ENCODE data around the gene DOCK7.

GRCh38 chr1:62621907-62622306 lies 66.3 kb downstream of the DOCK7 start:
- TF ChIP-seq CTCF (conservative IDR thresholded peaks at IDR 0.05; ENCODE audit: low read depth, low read length) = no peak
- TF ChIP-seq EZH2 (IDR thresholded peaks at IDR 0.05; ENCODE audit: borderline replicate concordance, low read depth, low read length, poor library complexity, severe bottlenecking) = no peak
